H1 (cell line): ENCODE results near the gene CHST2. TPM values are rescaled to one million over a fixed set of nuclear protein-coding genes. Genes with fewer than 3 reads are reported as not detected.

Source experiments
- ATF3 ChIP-seq: IDR thresholded peaks from 2 replicates; pipeline ENCODE4 v1.6.1; 2011; ENCODE audit warnings: low read depth, mild to moderate bottlenecking, low read length; ENCODE audit not compliant: insufficient read depth
- CHD7 ChIP-seq: fragments of 300-600 bp; sonication (generic); IDR thresholded peaks from 2 replicates; pipeline ENCODE4 v1.7.1; 2012; ENCODE audit warnings: low read length, moderate library complexity, mild to moderate bottlenecking, inconsistent platforms; ENCODE audit not compliant: insufficient replicate concordance
- HDAC2 ChIP-seq, 2 experiments: fragments of 300-600 bp in 1 of 2; sonication (generic) in 1 of 2; IDR thresholded peaks; 2 replicates each; pipeline ENCODE4 v1.6.1; 2011 to 2012; ENCODE audit warnings: low read depth in 2 of 2, low read length in 2 of 2, mild to moderate bottlenecking in 2 of 2, moderate library complexity in 2 of 2, borderline replicate concordance in 1 of 2, inconsistent platforms in 1 of 2
- POLR2AphosphoS5 ChIP-seq: IDR thresholded peaks from 2 replicates; pipeline ENCODE4 v1.6.1; 2011; ENCODE audit warnings: low read depth, low read length
- RFX5 ChIP-seq: IDR thresholded peaks from 2 replicates; pipeline ENCODE4 v1.6.1; 2011; ENCODE audit warnings: low read depth, low read length, improper control_type of control experiment, borderline replicate concordance
- SAP30 ChIP-seq: fragments of 300-600 bp; sonication (generic); IDR thresholded peaks from 2 replicates; pipeline ENCODE4 v1.7.1; 2012; ENCODE audit warnings: low read length, moderate library complexity, mild to moderate bottlenecking, inconsistent platforms; ENCODE audit not compliant: insufficient read depth, insufficient replicate concordance
- SIRT6 ChIP-seq: IDR thresholded peaks from one replicate; pipeline ENCODE4 v1.7.1; 2012; ENCODE audit warnings: low read length, inconsistent platforms
- SP2 ChIP-seq: IDR thresholded peaks from 2 replicates; pipeline ENCODE4 v1.6.1; 2012; ENCODE audit warnings: mild to moderate bottlenecking, low read length, inconsistent platforms
- polyA plus RNA-seq, 7 experiments: library from polyadenylated mRNA; depleted of rRNA in 3 of 7; stranded (reverse) in 5 of 7; unstranded in 2 of 7; fragments of >200 nt in 5 of 7; fragments of 200-250 nt in 2 of 7; gene quantifications; 1 replicate in 5 of 7; 2 replicates in 1 of 7; 4 replicates in 1 of 7; pipeline versions ENCODE4 v1.2.1 to v1.2.3, GENCODE V29; 2011 to 2013; ENCODE audit warnings: missing spikeins in 2 of 7, mixed read lengths in 2 of 7
- total RNA-seq: library from RNA; stranded (reverse); fragmentation: NEBNext Ultra II Directional; extraction: Animal tissue kit (Norgen Biotek cat#: 25700); gene quantifications from 2 replicates; pipeline ENCODE4 v1.2.1, GENCODE V29; 2021

The CHST2 gene
- total and polyA plus RNA-seq, 2 of the 8 experiments (the other 6 are each of a cell fraction or from before 2014, with no cell fraction given) = 3.2 to 15.1 TPM

- TF ChIP-seq CHD7 (no peak), ATF3 (no peak), HDAC2 (IDR thresholded peaks at IDR 0.05; ENCODE audit: borderline replicate concordance in 1 of 2, low read depth in 2 of 2, low read length in 2 of 2) (no peak), SAP30 (no peak), POLR2AphosphoS5 (no peak), RFX5 (no peak), SP2 (no peak), SIRT6 (no peak)
These were observed 14.4 kb upstream of the CHST2 start (continued) for GRCh38 chr3:143105170-143105569.
